Gastroesophageal sphincter (tissue), 4 donors: ENCODE data around the gene HTRA1. TPM values are rescaled to one million over a fixed set of nuclear protein-coding genes. Genes with fewer than 3 reads are reported as not detected.

ENCODE experiments used
- ATAC-seq: fragments of 150-250 bp; one replicate; pipeline ENCODE4 v1.9.1; 2016; ENCODE audit warnings: mild to moderate bottlenecking, moderate library complexity
- H3K27ac ChIP-seq, 4 donors: fragments of 200-600 bp; sonication (generic) in 3 of 4; 1 replicate in 3 of 4; 2 replicates in 1 of 4; pipeline ENCODE4 v1.5.1; 2016 to 2019
- H3K27me3 ChIP-seq: fragments of 200-600 bp; sonication (generic); one replicate; pipeline ENCODE4 v1.5.1; 2019
- H3K36me3 ChIP-seq, 2 donors: fragments of 200-600 bp; sonication (generic); one replicate each; pipeline ENCODE4 v1.5.1; 2019; ENCODE audit warnings: control low read depth in 1 of 2
- H3K4me1 ChIP-seq, 3 donors: fragments of 200-600 bp; sonication (generic); 1 replicate in 2 of 3; 2 replicates in 1 of 3; pipeline ENCODE4 v1.5.1; 2016 to 2019; ENCODE audit warnings: control low read depth in 2 of 3
- H3K4me3 ChIP-seq, 2 donors: fragments of 200-600 bp; sonication (generic); one replicate each; pipeline ENCODE4 v1.5.1; 2019; ENCODE audit warnings: mild to moderate bottlenecking in 1 of 2, moderate library complexity in 1 of 2
- H3K9me3 ChIP-seq, 3 donors: fragments of 200-600 bp; sonication (generic); one replicate each; pipeline ENCODE4 v1.5.1; 2017 to 2019; ENCODE audit warnings: control low read depth in 2 of 3
- EP300 ChIP-seq: sonication (generic); formaldehyde crosslinking; IDR thresholded peaks from one replicate; pipeline ENCODE4 v1.6.1; 2017; ENCODE audit warnings: antibody characterized with exemption, mild to moderate bottlenecking
- POLR2A ChIP-seq, 2 donors: fragments of 450-650 bp; IDR thresholded peaks; one replicate each; pipeline ENCODE4 v1.6.1; 2017; ENCODE audit warnings: antibody characterized with exemption in 2 of 2, mild to moderate bottlenecking in 2 of 2, moderate library complexity in 1 of 2
- POLR2AphosphoS5 ChIP-seq: sonication (generic); formaldehyde crosslinking; IDR thresholded peaks from one replicate; pipeline ENCODE4 v1.6.1; 2017; ENCODE audit warnings: antibody characterized with exemption
- WGBS, 2 donors: methylation state at CpG; one replicate each; pipeline ENCODE4 v1.1.5; 2018; ENCODE audit warnings: low coverage in 1 of 2; 5-methylcytosine and 5-hydroxymethylcytosine counted together
- total RNA-seq, 4 donors: library from RNA; depleted of rRNA; stranded (reverse); fragments of >200 nt; gene quantifications; one replicate each; pipeline ENCODE4 v1.1.0, GENCODE V29; 2016
- TF ChIP-seq, protein P1 (sequence below), 4 experiments: fragments of 200-600 bp in 2 of 4; fragments of 450-650 bp in 2 of 4; sonication (generic) in 1 of 4; IDR thresholded peaks; one replicate each; pipeline ENCODE4 v1.5.1; 2017 to 2019; ENCODE audit warnings: antibody characterized with exemption in 4 of 4, mild to moderate bottlenecking in 2 of 4, moderate library complexity in 2 of 4

The HTRA1 gene
- total RNA-seq, 4 donors from 2014 or later, result 107 to 137 (median 111) TPM

- no peak for ATAC-seq
- H3K4me3 ChIP-seq, result no peak overlapping the region
These were observed 15.0 kb downstream of the HTRA1 start for GRCh38 chr10:122476333-122476695.

DNA sequence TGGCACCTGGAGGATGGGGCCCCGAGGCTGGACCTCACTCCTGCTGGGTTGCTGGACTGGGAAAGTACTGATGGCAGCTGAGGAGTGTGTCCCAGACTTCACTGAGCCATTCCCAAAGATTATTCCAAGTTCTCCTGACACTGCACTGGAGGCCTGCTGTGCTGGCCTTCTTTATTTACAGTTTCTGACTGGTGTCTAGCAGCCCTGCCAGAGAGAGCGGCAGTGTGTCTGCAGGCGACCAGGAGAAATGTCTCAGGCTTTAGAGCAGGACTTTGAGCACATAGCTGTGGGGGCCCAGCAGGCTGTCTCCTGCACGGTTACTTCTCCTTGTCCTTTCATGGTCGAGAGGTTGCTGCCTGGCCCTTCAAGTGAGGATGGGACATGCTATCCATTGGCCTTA is 16.1 kb downstream of the HTRA1 start:
- TF ChIP-seq, protein P1, sequence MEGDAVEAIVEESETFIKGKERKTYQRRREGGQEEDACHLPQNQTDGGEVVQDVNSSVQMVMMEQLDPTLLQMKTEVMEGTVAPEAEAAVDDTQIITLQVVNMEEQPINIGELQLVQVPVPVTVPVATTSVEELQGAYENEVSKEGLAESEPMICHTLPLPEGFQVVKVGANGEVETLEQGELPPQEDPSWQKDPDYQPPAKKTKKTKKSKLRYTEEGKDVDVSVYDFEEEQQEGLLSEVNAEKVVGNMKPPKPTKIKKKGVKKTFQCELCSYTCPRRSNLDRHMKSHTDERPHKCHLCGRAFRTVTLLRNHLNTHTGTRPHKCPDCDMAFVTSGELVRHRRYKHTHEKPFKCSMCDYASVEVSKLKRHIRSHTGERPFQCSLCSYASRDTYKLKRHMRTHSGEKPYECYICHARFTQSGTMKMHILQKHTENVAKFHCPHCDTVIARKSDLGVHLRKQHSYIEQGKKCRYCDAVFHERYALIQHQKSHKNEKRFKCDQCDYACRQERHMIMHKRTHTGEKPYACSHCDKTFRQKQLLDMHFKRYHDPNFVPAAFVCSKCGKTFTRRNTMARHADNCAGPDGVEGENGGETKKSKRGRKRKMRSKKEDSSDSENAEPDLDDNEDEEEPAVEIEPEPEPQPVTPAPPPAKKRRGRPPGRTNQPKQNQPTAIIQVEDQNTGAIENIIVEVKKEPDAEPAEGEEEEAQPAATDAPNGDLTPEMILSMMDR (IDR thresholded peaks at IDR 0.05), result no peak
- TF ChIP-seq EP300, result no peak
- TF ChIP-seq POLR2A (IDR thresholded peaks at IDR 0.05), result no peak
- no peak for TF ChIP-seq POLR2AphosphoS5
- peak overlapping the region in 2 of 4 donors; percentile 13 to 40 for H3K27ac ChIP-seq
- no peaks in the 10 kb centered on the region for H3K9me3 ChIP-seq
- WGBS, 2 donors, result 70% methylated on average over 2 of the region's 5 CpGs; no CpG with 5 or more reads in 1 of the 2 donors
- peaks cover 0 to 61% (median 24%) of the 10 kb centered on the region in 3 donors for H3K4me1 ChIP-seq
- no peak overlapping the region for H3K4me3 ChIP-seq
- ATAC-seq, result no peak
- H3K27me3 ChIP-seq, result no peaks in the 10 kb centered on the region
- no peaks in the 10 kb centered on the region for H3K36me3 ChIP-seq

More at GRCh38 chr10:122476333-122476695, 15.0 kb downstream of the HTRA1 start:
- 94% methylated on average over 4 of the region's 6 CpGs; no CpG with 5 or more reads in 1 of the 2 donors for WGBS, 2 donors
- no peak for TF ChIP-seq POLR2AphosphoS5
- TF ChIP-seq EP300, result no peak
- TF ChIP-seq, protein P1 (IDR thresholded peaks at IDR 0.05), result no peak
- no peak for TF ChIP-seq POLR2A (IDR thresholded peaks at IDR 0.05)
- no peaks in the 10 kb centered on the region for H3K9me3 ChIP-seq
- H3K36me3 ChIP-seq, result no peaks in the 10 kb centered on the region
- H3K4me1 ChIP-seq, result peaks cover 0 to 61% (median 24%) of the 10 kb centered on the region in 3 donors
- peak overlapping the region in 2 of 4 donors; percentile 59 to 67 for H3K27ac ChIP-seq
- H3K27me3 ChIP-seq, result no peaks in the 10 kb centered on the region

- H3K4me1 ChIP-seq, result peaks cover 0 to 56% (median 23%) of the 10 kb centered on the region in 3 donors
- H3K36me3 ChIP-seq, result no peaks in the 10 kb centered on the region
- WGBS, 2 donors, result 70 to 100% methylated on average over 2 to 5 of the region's 7 CpGs
- no peaks in the 10 kb centered on the region for H3K9me3 ChIP-seq
- H3K4me3 ChIP-seq, result no peak overlapping the region
- no peaks in the 10 kb centered on the region for H3K27me3 ChIP-seq
- H3K27ac ChIP-seq, result peak overlapping the region in 3 of 4 donors; percentile 23 to 30 (median 29)
- no peak for ATAC-seq
- TF ChIP-seq EP300 (no peak), POLR2A (IDR thresholded peaks at IDR 0.05) (no peak), POLR2AphosphoS5 (peak; percentile 18)
These were observed 17.6 kb downstream of the HTRA1 start for GRCh38 chr10:122478971-122479370.

DNA sequence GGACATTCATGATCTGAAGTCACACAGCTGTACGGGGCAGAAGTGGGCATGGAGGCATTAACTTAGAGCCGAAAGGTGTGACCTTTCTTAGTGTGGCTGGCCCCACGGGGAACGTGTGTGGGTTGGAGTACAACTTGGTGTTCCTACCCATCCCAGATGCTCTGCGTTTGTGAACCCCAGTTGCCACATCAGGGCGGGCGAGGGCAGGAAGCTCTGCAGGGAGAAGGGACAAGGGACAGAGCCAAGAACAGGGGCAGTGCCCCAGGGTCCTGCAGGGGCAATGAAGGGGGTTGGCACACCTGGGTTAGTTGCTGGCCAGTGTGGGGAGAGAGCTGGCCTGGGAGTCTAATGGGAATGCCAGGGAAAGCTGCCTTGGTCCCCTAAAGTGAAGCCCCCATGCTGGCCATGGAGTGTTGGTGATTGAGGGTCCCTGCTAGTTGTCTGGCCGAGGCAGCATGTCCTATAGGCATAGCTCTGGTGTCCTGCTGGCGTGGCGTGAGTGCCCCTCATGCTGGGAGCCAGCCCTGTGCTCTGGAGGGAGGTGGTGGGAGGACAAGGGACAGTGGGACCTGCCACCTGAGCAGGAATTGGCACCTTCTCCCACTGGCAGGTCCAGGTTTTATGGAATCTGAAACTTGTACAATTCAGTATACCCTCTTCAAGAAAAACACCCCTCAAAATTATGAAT is 18.9 kb downstream of the HTRA1 start:
- TF ChIP-seq POLR2AphosphoS5, result no peak
- TF ChIP-seq POLR2A (IDR thresholded peaks at IDR 0.05), result no peak
- TF ChIP-seq, protein P1 (IDR thresholded peaks at IDR 0.05), result no peak
- no peak overlapping the region for H3K4me3 ChIP-seq
- H3K4me1 ChIP-seq, result peaks cover under 1 to 50% (median 15%) of the 10 kb centered on the region in 3 donors
- H3K36me3 ChIP-seq, result no peaks in the 10 kb centered on the region
- ATAC-seq, result no peak
- H3K27me3 ChIP-seq, result no peaks in the 10 kb centered on the region
- H3K9me3 ChIP-seq, result no peaks in the 10 kb centered on the region
- H3K27ac ChIP-seq, result peak overlapping the region in 2 of 4 donors; percentile 6 to 30
- WGBS, 2 donors, result 100% methylated on average over 1 of the region's 10 CpGs

- Histone ChIP-seq H3K4me3 (no peak overlapping the region), H3K9me3 (no peaks in the 10 kb centered on the region), H3K27me3 (no peaks in the 10 kb centered on the region), H3K27ac (no peak overlapping the region), H3K36me3 (no peaks in the 10 kb centered on the region), H3K4me1 (peaks cover 8 to 50% (median 15%) of the 10 kb centered on the region in 3 donors)
- ATAC-seq, result no peak
- WGBS, 2 donors, result 83 to 100% methylated on average over 2 of the region's 6 CpGs
- no peak for TF ChIP-seq EP300
- no peak for TF ChIP-seq POLR2A (IDR thresholded peaks at IDR 0.05)
- no peak for TF ChIP-seq POLR2AphosphoS5
- TF ChIP-seq, protein P1 (IDR thresholded peaks at IDR 0.05), result no peak
These were observed 20.1 kb downstream of the HTRA1 start for GRCh38 chr10:122481296-122482056.
